Activated CD4-positive, alpha-beta memory T cell treated with anti-CD3 and anti-CD28 coated beads, Interleukin-2, amount 10 ng/mL, durations not matched to agents 7 days and 5 days (primary cell): Measurements from ENCODE around the gene EDDM3A. TPM values are rescaled to one million over a fixed set of nuclear protein-coding genes. Genes with fewer than 3 reads are reported as not detected.
"Not testable (repeated sequence)": the region's sequence is repeated elsewhere in the genome, so short reads cannot be mapped to it uniquely, and the experiment has no call there.

ENCODE experiments used
- CTCF ChIA-PET: fragments of 350-600 bp; sonication (Branson Sonifier 250); formaldehyde crosslinking; loops from one replicate; lab custom pipeline; 2021; ENCODE audit warnings: antibody characterized with exemption, inconsistent platforms; lab: Charles Lee
- POLR2A ChIA-PET: fragments of 350-600 bp; sonication (Branson Sonifier 250); formaldehyde crosslinking; loops from one replicate; lab custom pipeline; 2021; ENCODE audit warnings: antibody characterized with exemption; lab: Charles Lee
- DNase-seq: peaks from one replicate; pipeline ENCODE4 v3.0.0-alpha.2; 2020
- H3K27ac Mint-ChIP-seq: one replicate; pipeline ENCODE4 v1.8.0; 2021; ENCODE audit warnings: mild to moderate bottlenecking, mixed read lengths
- H3K27me3 Mint-ChIP-seq: one replicate; pipeline ENCODE4 v1.8.0; 2021; ENCODE audit warnings: mixed read lengths
- H3K36me3 Mint-ChIP-seq: one replicate; pipeline ENCODE4 v1.8.0; 2021; ENCODE audit warnings: low read depth, mixed read lengths
- H3K4me1 Mint-ChIP-seq: one replicate; pipeline ENCODE4 v1.8.0; 2021; ENCODE audit warnings: mixed read lengths
- H3K4me3 Mint-ChIP-seq: one replicate; pipeline ENCODE4 v1.8.0; 2021; ENCODE audit warnings: mild to moderate bottlenecking, mixed read lengths
- H3K9me3 Mint-ChIP-seq: one replicate; pipeline ENCODE4 v1.8.0; 2021; ENCODE audit warnings: mixed read lengths
- total RNA-seq, 2 experiments: library from RNA; stranded (reverse); gene quantifications; one replicate each; pipeline ENCODE4 v1.2.3, GENCODE V29; 2021

The EDDM3A gene
- total RNA-seq, 2 experiments from 2014 or later: not detected

- H3K9me3 Mint-ChIP-seq: no peaks in the 10 kb centered on the region
- H3K27ac Mint-ChIP-seq: no peak overlapping the region
- H3K27me3 Mint-ChIP-seq: peaks cover 7% of the 10 kb centered on the region
- no peak for DNase-seq
- H3K4me3 Mint-ChIP-seq: no peak overlapping the region
- ChIA-PET CTCF (no interaction called here), POLR2A (no interaction called here)
- H3K36me3 Mint-ChIP-seq: no peaks in the 10 kb centered on the region
- no peaks in the 10 kb centered on the region for H3K4me1 Mint-ChIP-seq
Measured at GRCh38 chr14:20714593-20715250, 31.0 kb upstream of the EDDM3A start.

- POLR2A ChIA-PET: no interaction called here
- DNase-seq: no peak
- CTCF ChIA-PET: no interaction called here
Measured at GRCh38 chr14:20719777-20720176, 25.9 kb upstream of the EDDM3A start.

GRCh38 chr14:20720741-20721140, 24.9 kb upstream of the EDDM3A start:
- H3K27me3 Mint-ChIP-seq: peaks cover 41% of the 10 kb centered on the region
- no peak overlapping the region for H3K27ac Mint-ChIP-seq
- ChIA-PET CTCF (interaction anchor here (1.1 kb wide), 1 partner anchor 9 kb away, joined by 3 read pairs; no protein-coding TSS in a partner anchor), POLR2A (no interaction called here)
- no peaks in the 10 kb centered on the region for H3K9me3 Mint-ChIP-seq
- H3K4me1 Mint-ChIP-seq: no peaks in the 10 kb centered on the region
- no peaks in the 10 kb centered on the region for H3K36me3 Mint-ChIP-seq
- no peak for DNase-seq
- H3K4me3 Mint-ChIP-seq: no peak overlapping the region

More at GRCh38 chr14:20719777-20720176, 25.9 kb upstream of the EDDM3A start:
- H3K27me3 Mint-ChIP-seq: peaks cover 39% of the 10 kb centered on the region
- no peaks in the 10 kb centered on the region for H3K36me3 Mint-ChIP-seq
- no peaks in the 10 kb centered on the region for H3K4me1 Mint-ChIP-seq
- H3K4me3 Mint-ChIP-seq: no peak overlapping the region
- no peak overlapping the region for H3K27ac Mint-ChIP-seq
- H3K9me3 Mint-ChIP-seq: no peaks in the 10 kb centered on the region

GRCh38 chr14:20722016-20722415, 23.7 kb upstream of the EDDM3A start:
- DNase-seq: no peak
- Mint-ChIP-seq H3K36me3 (no peaks in the 10 kb centered on the region), H3K4me1 (no peaks in the 10 kb centered on the region), H3K27me3 (peaks cover 49% of the 10 kb centered on the region), H3K9me3 (no peaks in the 10 kb centered on the region), H3K4me3 (no peak overlapping the region), H3K27ac (no peak overlapping the region)
- POLR2A ChIA-PET: no interaction called here
- CTCF ChIA-PET: interaction anchor here (1.1 kb wide), 1 partner anchor 8 kb away, joined by 3 read pairs; no protein-coding TSS in a partner anchor

- no peaks in the 10 kb centered on the region for H3K4me1 Mint-ChIP-seq
- H3K4me3 Mint-ChIP-seq: no peak overlapping the region
- CTCF ChIA-PET: no interaction called here
- no peaks in the 10 kb centered on the region for H3K36me3 Mint-ChIP-seq
- H3K9me3 Mint-ChIP-seq: no peaks in the 10 kb centered on the region
- POLR2A ChIA-PET: no interaction called here
- no peak for DNase-seq
- no peak overlapping the region for H3K27ac Mint-ChIP-seq
- H3K27me3 Mint-ChIP-seq: peaks cover 57% of the 10 kb centered on the region
Measured at GRCh38 chr14:20723488-20723887, 22.2 kb upstream of the EDDM3A start.

GRCh38 chr14:20726121-20726520, 19.6 kb upstream of the EDDM3A start:
- POLR2A ChIA-PET, DNase-seq, CTCF ChIA-PET, H3K4me1 Mint-ChIP-seq, H3K9me3 Mint-ChIP-seq, H3K4me3 Mint-ChIP-seq, H3K36me3 Mint-ChIP-seq, H3K27ac Mint-ChIP-seq: not testable (repeated sequence)
- H3K27me3 Mint-ChIP-seq: peaks cover 53% of the 10 kb centered on the region

GRCh38 chr14:20726531-20726930, 19.2 kb upstream of the EDDM3A start:
- Mint-ChIP-seq H3K27me3 (peaks cover 51% of the 10 kb centered on the region), H3K9me3 (no peaks in the 10 kb centered on the region), H3K36me3 (no peaks in the 10 kb centered on the region), H3K4me1 (no peaks in the 10 kb centered on the region), H3K4me3 (no peak overlapping the region), H3K27ac (no peak overlapping the region)
- ChIA-PET CTCF (no interaction called here), POLR2A (no interaction called here)
- DNase-seq: no peak

- CTCF ChIA-PET: interaction anchor here (1.1 kb wide), 1 partner anchor 16 kb away, joined by 7 read pairs; no protein-coding TSS in a partner anchor
- Mint-ChIP-seq H3K27ac (no peak overlapping the region), H3K36me3 (no peaks in the 10 kb centered on the region), H3K9me3 (no peaks in the 10 kb centered on the region), H3K4me1 (no peaks in the 10 kb centered on the region), H3K27me3 (peaks cover 18% of the 10 kb centered on the region), H3K4me3 (no peak overlapping the region)
- DNase-seq: no peak
- POLR2A ChIA-PET: no interaction called here
Measured at GRCh38 chr14:20730891-20731290, 14.8 kb upstream of the EDDM3A start.

- Mint-ChIP-seq H3K4me1 (no peaks in the 10 kb centered on the region), H3K4me3 (no peak overlapping the region), H3K36me3 (no peaks in the 10 kb centered on the region), H3K27me3 (peaks cover 6% of the 10 kb centered on the region), H3K9me3 (no peaks in the 10 kb centered on the region), H3K27ac (no peak overlapping the region)
- no peak for DNase-seq
- POLR2A ChIA-PET: no interaction called here
- CTCF ChIA-PET: no interaction called here
Measured at GRCh38 chr14:20732477-20732876, 13.2 kb upstream of the EDDM3A start.

- CTCF ChIA-PET: no interaction called here
- no peaks in the 10 kb centered on the region for H3K9me3 Mint-ChIP-seq
Measured at GRCh38 chr14:20732979-20733635, 12.6 kb upstream of the EDDM3A start.

GRCh38 chr14:20733684-20734429, 11.8 kb upstream of the EDDM3A start:
- ChIA-PET CTCF (no interaction called here), POLR2A (no interaction called here)
- H3K36me3 Mint-ChIP-seq: no peaks in the 10 kb centered on the region
- H3K4me1 Mint-ChIP-seq: no peaks in the 10 kb centered on the region
- no peak for DNase-seq
- H3K9me3 Mint-ChIP-seq: no peaks in the 10 kb centered on the region
- H3K4me3 Mint-ChIP-seq: no peak overlapping the region
- H3K27me3 Mint-ChIP-seq: peaks cover 4% of the 10 kb centered on the region
- H3K27ac Mint-ChIP-seq: no peak overlapping the region

More at GRCh38 chr14:20732979-20733635, 12.6 kb upstream of the EDDM3A start:
- peaks cover 4% of the 10 kb centered on the region for H3K27me3 Mint-ChIP-seq
- POLR2A ChIA-PET: no interaction called here
- no peak overlapping the region for H3K4me3 Mint-ChIP-seq
- H3K4me1 Mint-ChIP-seq: no peaks in the 10 kb centered on the region
- DNase-seq: no peak
- H3K36me3 Mint-ChIP-seq: no peaks in the 10 kb centered on the region
- no peak overlapping the region for H3K27ac Mint-ChIP-seq

- Mint-ChIP-seq H3K9me3 (no peaks in the 10 kb centered on the region), H3K4me1 (no peaks in the 10 kb centered on the region), H3K27ac (no peak overlapping the region), H3K27me3 (peaks cover 4% of the 10 kb centered on the region), H3K36me3 (no peaks in the 10 kb centered on the region), H3K4me3 (no peak overlapping the region)
- ChIA-PET CTCF (no interaction called here), POLR2A (no interaction called here)
- no peak for DNase-seq
Measured at GRCh38 chr14:20734430-20734806, 11.3 kb upstream of the EDDM3A start.

- CTCF ChIA-PET, H3K27ac Mint-ChIP-seq, POLR2A ChIA-PET, DNase-seq, H3K27me3 Mint-ChIP-seq, H3K36me3 Mint-ChIP-seq, H3K9me3 Mint-ChIP-seq, H3K4me3 Mint-ChIP-seq, H3K4me1 Mint-ChIP-seq: not testable (repeated sequence)
Measured at GRCh38 chr14:20738292-20738691, 7.4 kb upstream of the EDDM3A start.
